T follicular helper cell (primary cell): ENCODE measurements around the gene MAGI1.

ENCODE experiments used
- DNase-seq: peaks from one replicate; pipeline ENCODE4 v3.0.0-alpha.2; 2020; ENCODE audit warnings: low read depth

MAGI1 gene

GRCh38 chr3:65305836-65306235 lies 732.9 kb downstream of the MAGI1 start:
- no peak for DNase-seq
